Activated CD8-positive, alpha-beta memory T cell treated with anti-CD3 and anti-CD28 coated beads, Interleukin-2, amount 50 U/mL, for 24 hours (primary cell): ENCODE data around the gene MSRB1.
"Not testable (repeated sequence)": the region's sequence is repeated elsewhere in the genome, so short reads cannot be mapped to it uniquely, and the experiment has no call there.

Experiments
- DNase-seq: peaks from one replicate; pipeline ENCODE4 v3.0.0-alpha.2; 2020; ENCODE audit errors: extremely low read depth

Gene MSRB1

DNA sequence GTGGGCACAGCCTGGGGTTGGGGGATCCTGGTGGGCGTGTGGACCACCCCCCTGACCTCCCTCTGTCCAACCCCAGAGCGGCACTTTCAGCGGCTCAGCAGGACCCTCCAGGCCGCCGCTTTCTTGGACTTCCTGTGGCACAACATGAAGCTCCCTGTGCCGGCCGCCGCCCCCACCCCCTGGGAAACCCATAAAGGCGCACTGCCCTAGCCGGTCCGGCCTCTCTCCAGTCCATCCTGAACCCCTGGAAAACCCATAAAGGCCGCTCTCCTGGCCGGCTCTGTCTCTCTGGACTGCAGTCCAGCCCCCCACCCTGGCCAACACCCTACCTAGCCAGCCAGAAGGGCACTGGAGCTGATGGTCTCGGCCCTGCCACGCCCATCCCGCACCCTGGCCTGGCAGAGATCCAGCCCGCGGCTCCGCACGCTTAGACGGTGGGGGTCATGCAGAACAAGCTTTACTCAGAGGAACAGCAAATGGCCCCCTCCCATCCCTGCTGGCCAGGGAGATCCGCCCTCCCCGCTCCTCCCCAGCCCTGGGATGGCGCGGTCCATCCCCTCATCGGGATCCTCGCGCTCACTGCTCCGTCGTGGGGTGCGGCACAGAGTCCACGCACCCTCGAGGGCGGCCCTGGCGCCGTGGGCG is 35.6 kb upstream of the MSRB1 start:
- no peak for DNase-seq

DNA sequence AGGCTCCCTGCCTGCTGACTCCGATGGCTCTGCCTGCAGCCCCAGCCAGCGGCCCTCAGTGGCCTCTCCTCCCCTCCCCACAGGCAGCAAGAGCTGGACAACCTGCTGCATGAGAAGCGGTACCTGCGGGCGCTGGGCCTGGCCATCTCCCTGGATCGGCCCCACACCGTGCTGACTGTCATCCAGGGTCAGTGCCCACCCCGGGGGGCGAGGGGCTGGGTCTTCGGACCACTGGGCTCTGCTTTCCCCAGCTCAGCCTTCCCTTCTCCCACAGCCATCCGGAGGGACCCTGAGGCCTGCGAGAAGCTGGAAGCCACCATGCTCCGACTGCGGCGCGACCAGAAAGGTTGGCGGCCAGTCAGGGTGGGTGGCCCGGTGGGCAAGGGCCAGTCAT is 34.9 kb upstream of the MSRB1 start:
- DNase-seq: no peak

DNA sequence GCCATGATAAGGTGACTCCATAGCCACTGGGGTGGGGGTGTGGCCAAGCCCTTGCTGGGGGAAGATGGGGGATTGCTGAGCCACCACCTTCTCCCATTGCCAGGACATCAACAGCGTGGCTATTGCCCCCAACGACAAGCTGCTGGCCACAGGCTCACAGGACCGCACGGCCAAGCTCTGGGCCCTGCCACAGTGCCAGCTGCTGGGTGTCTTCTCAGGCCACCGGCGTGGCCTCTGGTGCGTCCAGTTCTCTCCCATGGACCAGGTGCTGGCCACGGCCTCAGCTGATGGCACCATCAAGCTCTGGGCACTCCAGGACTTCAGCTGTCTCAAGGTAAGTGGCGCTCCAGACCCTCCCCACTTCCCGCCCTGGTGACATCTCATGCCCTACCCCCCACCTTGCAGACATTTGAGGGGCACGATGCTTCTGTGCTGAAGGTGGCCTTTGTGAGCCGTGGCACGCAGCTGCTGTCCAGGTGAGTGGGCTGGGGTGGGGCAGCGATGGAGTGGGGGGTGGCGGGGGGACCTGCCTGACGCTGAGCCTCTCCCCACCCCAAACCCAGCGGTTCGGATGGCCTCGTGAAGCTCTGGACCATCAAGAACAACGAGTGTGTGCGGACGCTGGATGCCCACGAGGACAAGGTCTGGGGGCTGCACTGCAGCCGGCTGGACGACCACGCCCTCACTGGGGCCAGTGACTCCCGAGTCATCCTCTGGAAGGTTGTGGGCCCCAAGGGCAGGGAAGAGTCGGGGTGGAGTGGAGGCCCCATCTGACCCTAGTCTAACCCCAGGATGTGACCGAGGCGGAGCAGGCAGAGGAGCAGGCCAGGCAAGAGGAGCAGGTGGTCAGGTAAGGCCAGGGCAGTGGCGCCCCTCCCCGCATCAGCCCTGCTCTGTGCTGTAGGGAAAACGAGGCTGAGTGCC is 34.2 kb upstream of the MSRB1 start:
- no peak for DNase-seq

DNA sequence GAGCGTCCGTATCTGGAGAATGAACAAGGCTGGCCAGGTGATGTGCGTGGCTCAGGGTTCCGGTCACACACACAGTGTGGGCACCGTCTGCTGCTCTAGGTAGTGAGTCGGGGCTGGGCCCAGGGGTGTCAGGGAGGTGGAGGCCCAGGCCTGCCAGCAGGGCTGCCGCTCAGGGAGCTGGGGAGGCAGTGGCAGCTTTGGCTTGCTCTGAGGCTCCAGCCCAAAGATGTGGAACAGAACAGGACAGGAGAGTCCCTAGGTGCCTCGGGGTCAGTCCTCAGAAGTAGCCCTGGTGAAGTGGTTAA is 33.2 kb upstream of the MSRB1 start:
- no peak for DNase-seq

DNA sequence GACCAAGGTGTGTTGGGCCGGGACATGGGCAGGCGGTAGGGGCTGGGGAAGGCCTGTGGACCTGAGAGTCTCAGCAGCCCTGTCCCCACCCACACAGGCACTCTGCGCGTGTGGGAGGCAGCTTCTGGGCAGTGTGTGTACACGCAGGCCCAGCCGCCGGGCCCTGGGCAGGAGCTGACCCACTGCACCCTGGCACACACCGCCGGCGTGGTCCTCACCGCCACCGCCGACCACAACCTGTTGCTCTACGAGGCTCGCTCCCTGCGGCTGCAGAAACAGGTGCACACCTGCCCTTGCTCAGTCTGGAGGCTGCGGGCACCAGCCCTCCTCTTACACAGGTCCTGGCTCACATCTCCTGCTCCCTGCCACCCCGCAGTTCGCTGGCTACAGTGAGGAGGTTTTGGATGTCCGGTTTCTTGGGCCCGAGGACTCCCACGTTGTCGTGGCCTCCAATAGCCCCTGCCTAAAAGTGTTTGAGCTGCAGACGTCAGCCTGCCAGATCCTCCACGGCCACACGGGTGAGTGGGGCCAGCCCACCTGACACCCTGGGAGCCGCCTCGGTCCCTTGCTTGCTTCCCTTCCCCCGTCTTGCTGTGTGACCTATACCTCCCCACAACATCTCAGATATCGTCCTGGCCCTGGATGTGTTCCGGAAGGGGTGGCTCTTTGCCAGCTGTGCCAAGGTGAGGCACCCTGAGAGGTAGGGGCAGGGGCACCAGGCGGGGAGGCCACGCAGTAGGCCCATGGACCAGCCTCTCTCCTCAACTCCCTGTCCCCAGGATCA is 32.6 kb upstream of the MSRB1 start:
- no peak for DNase-seq

DNA sequence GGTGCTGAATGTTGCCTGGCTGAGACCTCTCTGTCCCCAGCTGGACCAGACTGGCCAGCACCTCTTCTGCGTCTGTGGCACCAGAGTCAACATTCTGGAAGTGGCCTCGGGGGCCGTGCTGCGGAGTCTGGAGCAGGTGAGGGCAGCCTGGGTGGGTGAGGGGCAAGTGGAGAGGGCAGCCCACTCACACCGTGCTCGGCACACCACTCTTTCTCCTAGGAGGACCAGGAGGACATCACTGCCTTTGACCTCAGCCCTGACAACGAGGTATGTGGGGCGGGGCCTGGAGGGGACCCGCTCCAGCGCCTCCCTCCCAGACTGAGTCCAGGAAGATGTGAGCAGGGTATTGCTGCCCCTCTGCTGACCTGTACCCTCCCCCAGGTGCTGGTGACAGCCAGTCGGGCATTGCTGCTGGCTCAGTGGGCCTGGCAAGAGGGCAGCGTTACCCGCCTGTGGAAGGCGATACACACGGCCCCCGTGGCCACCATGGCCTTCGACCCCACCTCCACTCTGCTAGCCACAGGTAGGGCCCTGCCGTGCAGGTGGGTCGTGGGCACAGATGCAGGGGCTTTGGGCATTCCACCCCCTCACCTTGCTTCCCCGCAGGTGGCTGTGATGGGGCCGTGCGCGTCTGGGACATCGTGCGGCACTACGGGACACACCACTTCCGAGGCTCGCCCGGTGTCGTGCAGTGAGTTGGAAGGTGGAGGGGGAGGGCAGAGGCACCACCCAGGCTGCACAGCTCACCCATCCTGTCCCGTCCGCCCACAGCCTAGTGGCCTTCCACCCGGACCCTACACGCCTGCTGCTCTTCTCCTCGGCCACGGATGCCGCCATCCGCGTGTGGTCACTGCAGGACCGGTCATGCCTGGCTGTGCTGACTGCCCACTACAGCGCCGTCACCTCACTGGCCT is 31.4 kb upstream of the MSRB1 start:
- DNase-seq: no peak

DNA sequence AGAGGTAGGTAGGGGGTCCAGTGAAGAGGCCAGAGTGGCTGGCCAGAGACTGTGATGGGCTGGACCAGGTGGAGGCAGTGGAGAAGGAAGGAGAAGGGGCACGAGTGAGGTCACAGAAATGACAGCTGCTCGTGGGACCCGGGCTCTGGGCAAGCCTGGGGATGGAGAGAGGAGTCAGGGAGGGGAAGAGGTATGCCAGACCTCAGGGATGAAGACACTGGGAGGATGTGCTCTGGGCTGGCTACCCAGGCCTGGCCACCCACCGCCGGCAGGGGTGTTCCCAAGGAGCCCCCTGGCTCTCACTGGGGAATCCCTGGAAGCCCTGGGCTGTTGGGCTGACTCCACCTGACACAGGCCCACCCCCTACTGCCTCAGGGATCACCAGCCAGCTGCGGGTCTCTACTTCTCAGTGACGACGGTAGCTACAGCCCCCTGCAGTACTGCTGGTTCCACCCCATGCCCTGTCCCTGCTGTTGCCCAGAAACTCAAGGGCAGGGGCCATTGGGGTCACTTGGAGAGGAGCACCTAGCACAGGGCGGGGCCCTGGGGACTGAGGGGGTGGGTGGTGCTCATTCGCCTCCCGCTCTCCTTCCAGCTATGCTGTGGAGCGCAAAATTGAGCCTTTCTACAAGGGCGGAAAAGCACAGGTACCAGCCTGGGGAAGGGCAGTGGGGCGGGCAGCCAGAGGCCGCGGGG is 30.6 kb upstream of the MSRB1 start:
- DNase-seq: no peak

DNA sequence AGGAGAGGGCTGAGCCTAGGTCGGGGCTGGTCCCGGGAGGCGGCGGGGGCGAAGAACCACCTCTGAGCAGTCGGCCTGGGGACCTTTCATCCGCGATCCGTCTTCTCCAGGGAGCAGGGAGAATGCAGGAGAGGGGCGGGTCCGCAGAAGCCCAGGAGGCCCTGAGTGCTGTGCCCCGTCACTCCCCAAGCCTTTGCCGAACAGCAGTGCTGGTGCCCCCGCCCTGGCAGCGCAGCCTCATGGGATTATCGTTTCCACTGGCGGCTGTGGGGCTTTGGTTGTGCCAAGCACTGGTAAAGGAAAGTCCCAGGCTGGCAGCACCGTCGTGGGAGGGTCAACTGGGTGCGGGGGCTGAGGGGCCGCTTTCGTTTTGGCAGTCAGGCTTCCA is 29.5 kb upstream of the MSRB1 start:
- no peak for DNase-seq

DNA sequence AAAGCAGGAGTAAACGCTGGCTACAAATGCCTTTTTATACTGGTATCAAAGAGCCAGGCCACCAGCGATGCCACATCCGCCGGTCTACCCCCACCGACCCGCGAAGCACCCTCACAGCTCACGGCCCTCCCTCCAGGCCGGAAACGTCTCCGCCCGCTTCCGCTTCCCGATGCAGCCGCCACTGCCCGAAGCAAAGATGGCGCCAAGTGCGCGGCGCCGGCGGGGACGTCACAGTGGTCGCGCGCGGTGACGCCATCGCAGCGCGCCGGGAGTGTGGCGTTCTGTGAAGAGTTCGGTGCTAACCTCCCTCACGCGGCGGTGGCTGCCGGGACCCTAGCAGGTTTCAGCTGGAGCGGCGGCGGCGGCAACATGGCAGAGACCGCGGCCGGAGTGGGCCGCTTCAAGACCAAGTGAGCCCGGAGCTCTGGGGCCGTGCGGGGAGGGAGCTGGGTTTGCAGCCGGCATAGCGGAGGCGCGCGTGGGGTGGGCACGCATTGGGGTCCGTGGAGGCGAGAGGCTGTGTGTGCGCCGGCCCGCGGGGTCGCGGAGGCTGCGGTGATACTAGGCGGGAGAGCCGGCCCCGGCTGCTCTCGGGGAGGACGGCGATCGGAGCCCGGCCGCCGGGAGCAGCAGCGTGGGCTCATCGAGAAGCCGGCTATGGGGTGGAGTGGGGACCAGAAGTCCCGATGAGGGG is 28.9 kb upstream of the MSRB1 start, which contains the start of gene TBL3:
TBL3 (plus strand) TSS at position 258 of the 694 bp plus-strand sequence; CDS start at position 370, 112 bp downstream.
- DNase-seq: peak; percentile 89

DNA sequence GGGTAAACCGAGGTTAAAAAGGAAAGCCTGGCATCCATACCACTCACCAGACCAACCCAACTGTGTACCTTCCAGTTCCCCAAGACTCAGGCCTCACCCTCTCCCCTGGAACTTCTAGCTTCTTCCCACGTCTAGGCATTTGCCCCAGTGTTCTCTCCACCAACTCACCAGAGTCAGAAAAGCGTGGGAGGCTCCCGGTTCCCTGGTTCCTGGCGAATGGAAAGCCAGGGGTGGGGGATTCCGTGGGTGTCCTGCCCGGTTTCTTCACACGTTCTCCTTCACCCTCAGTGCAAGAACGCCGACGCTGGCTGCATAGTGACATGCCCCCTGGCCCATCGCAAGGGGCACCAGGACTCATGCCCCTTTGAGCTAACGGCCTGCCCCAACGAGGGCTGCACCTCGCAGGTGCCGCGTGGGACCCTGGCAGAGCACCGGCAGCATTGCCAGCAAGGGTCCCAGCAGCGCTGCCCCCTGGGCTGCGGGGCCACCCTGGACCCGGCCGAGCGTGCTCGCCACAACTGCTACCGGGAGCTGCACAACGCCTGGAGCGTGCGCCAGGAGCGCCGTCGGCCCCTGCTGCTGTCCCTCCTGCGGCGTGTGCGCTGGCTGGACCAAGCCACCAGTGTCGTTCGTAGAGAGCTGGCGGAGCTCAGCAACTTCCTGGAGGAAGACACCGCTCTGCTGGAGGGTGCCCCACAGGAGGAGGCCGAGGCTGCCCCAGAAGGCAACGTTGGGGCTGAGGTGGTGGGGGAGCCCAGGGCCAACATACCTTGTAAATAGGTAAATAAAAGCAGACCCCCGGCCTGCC is 25.4 kb upstream of the MSRB1 start:
- no peak for DNase-seq

DNA sequence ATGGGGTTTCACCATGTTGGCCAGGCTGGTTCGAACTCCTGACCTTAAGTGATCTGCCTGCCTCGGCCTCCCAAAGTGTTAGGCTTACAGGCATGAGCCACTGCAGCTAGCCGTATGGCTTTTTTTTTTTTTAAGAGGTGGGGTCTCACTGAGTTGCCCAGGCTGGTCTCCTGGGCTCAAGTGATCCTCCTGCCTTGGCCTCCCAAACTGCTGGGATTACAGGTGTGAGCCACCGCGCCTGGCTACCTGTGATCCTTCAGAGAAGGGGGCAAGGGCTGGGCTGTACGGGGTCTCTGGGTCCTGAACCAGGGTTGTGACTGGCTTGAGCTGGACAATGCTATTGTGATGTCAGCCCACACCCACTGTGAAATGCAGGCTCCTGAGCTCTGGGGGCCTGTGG is 23.5 kb upstream of the MSRB1 start, which contains the start of gene RNF151:
RNF151 (plus strand) TSS at position 397 of the 400 bp plus-strand sequence. CDS start 26 bp downstream, outside the sequence.
- DNase-seq: no peak

DNA sequence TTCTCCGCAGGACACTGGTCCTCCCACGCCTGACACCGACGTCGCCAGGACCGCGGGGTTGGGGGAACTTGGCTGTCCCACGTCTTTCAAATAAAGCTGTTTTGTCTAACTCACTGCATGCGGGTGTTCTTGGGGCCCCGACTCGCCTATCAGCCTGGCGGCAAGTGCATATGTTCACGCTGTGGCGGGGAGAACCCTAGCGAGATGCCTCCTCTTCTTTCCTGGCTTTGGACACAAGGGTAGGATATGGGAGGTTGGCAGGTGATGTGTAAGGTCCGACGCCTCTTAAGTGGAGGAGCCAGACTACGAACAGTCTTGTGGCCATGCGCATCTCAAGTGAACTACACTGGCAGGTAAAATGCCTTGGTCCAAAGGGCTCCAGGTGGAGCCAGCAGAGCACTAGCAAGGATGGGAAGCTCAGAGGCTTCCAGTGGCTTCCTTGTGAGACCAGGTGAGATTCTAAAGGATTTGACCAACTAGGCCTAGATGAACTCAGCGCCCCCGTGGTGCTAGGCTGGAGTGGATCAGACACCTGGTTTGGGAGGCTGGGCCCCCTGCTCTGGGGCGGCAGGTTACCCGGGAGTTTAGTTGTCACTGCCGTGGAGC is 22.5 kb upstream of the MSRB1 start:
- DNase-seq: no peak

DNA sequence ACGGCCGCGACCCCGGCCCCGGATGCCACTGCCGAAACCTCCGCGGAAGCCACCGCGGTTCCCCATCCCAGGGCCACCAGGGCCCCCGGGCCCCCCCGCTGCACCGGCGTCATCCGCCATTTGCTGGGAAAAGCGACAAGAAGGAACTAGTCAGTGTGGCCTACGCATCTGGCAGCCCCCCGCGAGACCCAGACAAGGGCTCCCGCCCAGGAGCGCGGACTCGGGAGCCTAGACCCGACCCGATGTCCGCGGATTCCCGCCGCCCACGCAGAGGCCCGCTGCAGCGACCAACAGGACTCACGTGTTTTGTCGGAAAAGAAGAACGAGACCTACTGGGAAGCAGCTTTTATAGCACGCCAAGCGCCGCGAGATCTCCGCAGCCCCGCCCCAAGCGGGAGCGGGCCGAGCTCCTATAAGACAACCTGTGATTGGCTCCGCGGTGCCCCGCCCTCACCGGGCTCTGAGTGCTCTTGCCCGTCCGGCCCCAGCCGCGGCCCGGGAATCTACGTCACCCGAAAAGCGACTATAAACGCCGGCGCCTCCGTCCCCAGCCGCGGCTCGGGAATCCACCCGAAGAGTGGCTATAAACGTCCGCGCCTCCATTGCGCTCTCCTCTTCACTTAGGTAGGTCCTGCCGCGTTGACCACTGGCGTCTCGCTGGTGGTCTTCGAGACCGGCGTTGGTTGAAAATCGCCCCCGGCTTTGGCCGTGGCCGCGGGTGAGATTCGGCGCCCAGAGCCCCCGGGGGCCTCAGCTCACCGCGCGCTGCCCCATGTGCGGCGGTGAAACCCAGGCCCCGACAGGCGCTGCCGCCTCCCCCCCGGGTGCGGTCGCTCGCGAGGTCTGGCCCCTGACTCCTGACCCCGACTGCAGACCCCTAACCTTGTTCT is 21.8 kb upstream of the MSRB1 start, which contains the start of gene RPS2:
RPS2 (minus strand) TSS at position 321 of the 890 bp plus-strand sequence; CDS start at position 120, 201 bp downstream.
- peak; percentile 96 for DNase-seq

DNA sequence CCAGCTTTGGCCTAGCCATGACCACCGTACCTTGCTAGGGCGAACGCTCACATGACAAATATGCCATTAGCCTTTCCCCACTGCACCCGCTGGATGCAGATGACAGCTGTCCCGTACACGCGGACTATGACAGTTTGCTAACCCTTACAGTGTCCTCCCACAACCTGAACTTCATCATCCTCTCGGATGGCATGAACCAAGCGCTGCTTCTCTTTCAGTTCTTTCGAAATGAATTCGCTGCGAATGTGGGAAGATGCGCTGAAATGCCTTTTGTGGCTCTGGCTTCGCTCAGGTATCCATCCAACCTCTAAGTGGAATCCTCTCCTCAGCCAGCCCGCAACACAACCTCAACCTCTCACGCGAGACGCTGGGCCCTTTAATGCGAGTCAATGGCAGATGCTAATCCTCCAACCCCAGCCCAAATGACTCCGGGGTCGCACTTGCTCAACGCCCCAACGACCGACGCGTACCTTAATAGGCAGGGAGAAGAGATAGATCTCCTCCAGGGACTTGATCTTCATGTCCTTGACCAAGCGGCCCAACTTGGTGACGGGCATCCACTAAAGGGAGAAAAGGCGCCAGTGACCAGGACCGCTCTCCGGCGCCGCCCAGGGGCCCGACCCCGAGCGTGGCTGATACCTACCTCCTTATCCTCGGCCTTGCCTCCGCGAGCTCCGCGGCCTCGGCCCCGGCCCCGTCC is 21.0 kb upstream of the MSRB1 start:
- DNase-seq: no peak

DNA sequence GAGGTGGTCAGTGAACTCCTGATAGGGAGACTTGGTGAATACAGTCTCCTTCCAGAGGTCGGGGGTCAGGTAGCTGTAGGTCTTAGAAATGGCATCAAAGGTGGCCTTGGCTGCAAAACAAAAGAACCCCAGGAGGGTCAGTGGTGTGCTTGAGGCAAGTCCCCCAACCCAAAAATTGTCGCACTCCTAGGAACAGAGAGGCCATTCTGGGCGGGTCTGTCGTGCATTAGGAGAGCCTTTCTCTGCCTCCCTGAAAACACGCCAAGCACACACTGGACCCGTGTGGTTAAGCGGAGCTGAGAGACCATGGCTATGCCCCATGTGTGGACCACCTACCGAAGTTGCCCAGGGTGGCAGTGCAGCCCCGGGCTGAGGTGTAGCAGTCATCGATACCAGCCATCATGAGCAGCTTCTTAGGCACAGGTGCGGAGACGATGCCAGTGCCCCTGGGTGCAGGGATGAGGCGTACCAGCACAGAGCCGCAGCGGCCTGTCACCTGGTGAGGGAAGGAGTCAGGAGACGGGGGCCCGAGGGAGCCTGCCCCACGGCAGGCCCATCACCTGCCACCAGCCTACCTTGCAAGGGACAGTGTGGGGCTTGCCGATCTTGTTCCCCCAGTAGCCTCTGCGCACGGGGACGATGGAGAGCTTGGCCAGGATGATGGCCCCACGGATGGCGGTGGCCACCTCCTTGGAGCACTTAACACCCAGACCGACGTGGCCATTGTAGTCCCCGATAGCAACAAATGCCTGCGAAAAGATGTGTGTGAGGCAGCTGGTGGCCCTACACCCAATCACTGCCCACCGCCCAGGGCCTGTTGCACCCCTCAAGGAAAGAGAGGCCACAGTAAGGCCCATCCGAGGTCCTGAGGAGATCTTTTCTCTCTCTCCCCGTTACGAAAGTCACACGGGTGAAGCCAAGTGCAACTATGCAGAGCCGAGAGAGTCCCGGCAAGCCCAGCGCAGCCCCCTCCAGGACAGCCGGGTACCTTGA is 19.5 kb upstream of the MSRB1 start:
- not testable (repeated sequence) for DNase-seq

DNA sequence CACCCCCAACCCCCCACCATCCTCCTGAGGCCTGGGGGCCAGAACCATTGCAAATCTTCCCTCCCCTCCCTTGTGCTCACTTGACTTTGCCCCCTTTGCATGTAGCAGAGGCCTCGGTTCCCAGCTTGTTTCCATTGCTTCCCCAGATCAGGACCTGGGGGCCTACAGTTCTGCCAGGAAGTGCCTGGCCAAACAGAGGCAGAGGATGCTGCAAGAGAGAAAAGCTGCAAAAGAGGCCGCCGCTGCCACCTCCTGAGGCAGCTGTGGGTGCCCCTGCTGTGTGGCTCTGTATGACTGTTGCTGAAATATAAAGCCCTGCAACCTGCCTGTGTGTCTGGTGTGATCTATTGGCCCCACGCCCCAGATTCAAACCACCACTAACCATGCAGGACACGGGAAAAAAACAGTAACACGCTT is 18.7 kb upstream of the MSRB1 start:
- DNase-seq: no peak
